Keratinocyte (primary cell): Measurements from ENCODE around the gene EPHB2.

ENCODE experiments used
- CTCF ChIP-seq, 3 experiments: IDR thresholded peaks in 1 of 3; conservative IDR thresholded peaks in 1 of 3; optimal IDR thresholded peaks in 1 of 3; 2 replicates in 2 of 3; 3 replicates in 1 of 3; pipeline versions ENCODE3 to v1.5.1; 2011; ENCODE audit warnings: low read length in 3 of 3, mild to moderate bottlenecking in 3 of 3, moderate library complexity in 2 of 3, control low read depth in 1 of 3, inconsistent platforms in 1 of 3; ENCODE audit not compliant: insufficient read depth in 2 of 3; ENCODE audit errors: extremely low read depth in 1 of 3
- EZH2 ChIP-seq: IDR thresholded peaks from one replicate; pipeline ENCODE4 v1.6.1; 2012; ENCODE audit warnings: inconsistent platforms, mild to moderate bottlenecking, low read length, moderate library complexity

GRCh38 chr1:22853651-22854185 lies 143.1 kb downstream of the EPHB2 start:
- TF ChIP-seq CTCF (optimal IDR thresholded peaks at IDR 0.05 in 1 of 3, IDR thresholded peaks at IDR 0.05 in 1 of 3, conservative IDR thresholded peaks at IDR 0.05 in 1 of 3; ENCODE audit: extremely low read depth in 1 of 3, insufficient read depth in 2 of 3, low read length in 3 of 3) (no peak), EZH2 (no peak)
